K562 (cell line): ENCODE measurements around the gene HORMAD1. TPM values are rescaled to one million over a fixed set of nuclear protein-coding genes. Genes with fewer than 3 reads are reported as not detected.
A peak's percentile ranks its signal among the peaks of the same experiment; 100 is the strongest.

Experiments used
- ATAC-seq: fragments of 200-7000 bp; cut with Tn5 transposase; 3 replicates; pipeline ENCODE4 v1.9.1; 2020; ENCODE audit warnings: moderate library complexity
- BruUV-seq: library from RNA; stranded (reverse); fragments of 400-500 nt; replicated peaks from 2 replicates; lab custom pipeline; 2021; lab: Mats Ljungman, UMichigan
- CTCF ChIA-PET: fragments of 300-600 bp; formaldehyde crosslinking; extraction: SDS; loops from one replicate; lab custom pipeline; 2021; ENCODE audit warnings: low intra/inter-chr PET ratio; lab: Yijun Ruan, JAX
- POLR2A ChIA-PET: fragments of 300-600, 350-650 bp; sonication (Branson Sonifier 250); formaldehyde crosslinking; extraction: SDS; loops from one replicate; lab custom pipeline; 2021; ENCODE audit warnings: antibody characterized with exemption, inconsistent platforms; lab: Yijun Ruan, JAX
- DNase-seq, 4 experiments: peaks; one replicate each; pipeline versions ENCODE4 v3.0.0 to v3.0.0-alpha.2; 2011 to 2018; ENCODE audit warnings: low spot score in 3 of 4, mixed read lengths in 3 of 4; ENCODE audit errors: extremely low read depth in 1 of 4
- FAIRE-seq: peaks from 2 replicates; lab custom pipeline; 2011; peaks lifted over from hg19 to GRCh38; lab: Jason Lieb, UNC
- H2AFZ ChIP-seq: 2 replicates; pipeline ENCODE4 v1.6.0; 2011; ENCODE audit warnings: low read depth, low read length, control low read depth, inconsistent platforms
- H3K27ac ChIP-seq: fragments of 200-600 bp; 3 replicates; pipeline ENCODE4 v1.8.0; 2011; ENCODE audit warnings: low read depth, mild to moderate bottlenecking, control low read depth, inconsistent platforms, low read length, moderate library complexity, mixed read lengths; ENCODE audit errors: extremely low read depth
- H3K27me3 ChIP-seq, 2 experiments: fragments of 300-600 bp in 1 of 2; 2 replicates in 1 of 2; 3 replicates in 1 of 2; pipeline versions ENCODE4 v1.6.0 to v1.8.0; 2011; ENCODE audit warnings: inconsistent platforms in 2 of 2, low read length in 2 of 2, mild to moderate bottlenecking in 1 of 2, mixed read lengths in 1 of 2, moderate library complexity in 1 of 2; ENCODE audit not compliant: control insufficient read depth in 2 of 2, insufficient read depth in 2 of 2
- H3K36me3 ChIP-seq: fragments of 300-600 bp; 3 replicates; pipeline ENCODE4 v1.8.0; 2011; ENCODE audit warnings: mild to moderate bottlenecking, low read length, inconsistent platforms; ENCODE audit not compliant: control insufficient read depth, insufficient read depth
- H3K4me1 ChIP-seq, 2 experiments: fragments of 200-600 bp in 1 of 2; replicated peaks in 1 of 2; 2 replicates in 1 of 2; 3 replicates in 1 of 2; pipeline versions ENCODE4 v1.5.1 to v1.8.0; 2011; ENCODE audit warnings: inconsistent platforms in 2 of 2, low read length in 2 of 2, mild to moderate bottlenecking in 1 of 2, mixed read lengths in 1 of 2, moderate library complexity in 1 of 2; ENCODE audit not compliant: control insufficient read depth in 2 of 2, insufficient read depth in 2 of 2
- H3K4me2 ChIP-seq: 2 replicates; pipeline ENCODE4 v1.6.1; 2011; ENCODE audit warnings: low read length, control low read depth, inconsistent platforms, mixed read lengths; ENCODE audit not compliant: insufficient read depth
- H3K4me3 ChIP-seq: fragments of 200-600 bp; sonication (generic), shearing (Covaris generic); 2 replicates; pipeline ENCODE4 v1.5.1; 2016; ENCODE audit warnings: control low read depth, inconsistent platforms
- H3K79me2 ChIP-seq: fragments of 200-600 bp; 3 replicates; pipeline ENCODE4 v1.8.0; 2011; ENCODE audit warnings: low read length, inconsistent platforms; ENCODE audit not compliant: control insufficient read depth, insufficient read depth
- H3K9ac ChIP-seq, 2 experiments: 2 replicates each; pipeline versions ENCODE4 v1.6.0 to v1.6.1; 2011; ENCODE audit warnings: low read depth in 2 of 2, low read length in 2 of 2, control low read depth in 1 of 2, inconsistent platforms in 1 of 2, mild to moderate bottlenecking in 1 of 2, mixed read lengths in 1 of 2; ENCODE audit not compliant: insufficient read depth in 1 of 2
- H3K9me1 ChIP-seq: one replicate; pipeline ENCODE4 v1.6.0; 2011; ENCODE audit warnings: inconsistent platforms, mild to moderate bottlenecking, low read length, moderate library complexity; ENCODE audit not compliant: control insufficient read depth, insufficient read depth
- H3K9me3 ChIP-seq: replicated peaks from 2 replicates; pipeline ENCODE4 v1.5.1; 2011; ENCODE audit warnings: low read depth, low read length, inconsistent platforms; ENCODE audit not compliant: control insufficient read depth, insufficient read depth
- H4K20me1 ChIP-seq: replicated peaks from 2 replicates; pipeline ENCODE4 v1.6.1; 2011; ENCODE audit warnings: low read length, inconsistent platforms, mixed read lengths; ENCODE audit not compliant: control insufficient read depth, insufficient read depth
- C11orf30 ChIP-seq: fragments of 450-650 bp; IDR thresholded peaks from 2 replicates; pipeline ENCODE4 v1.6.1; 2016; ENCODE audit warnings: low read depth, mild to moderate bottlenecking
- MAFF ChIP-seq: IDR thresholded peaks from 2 replicates; pipeline ENCODE4 v1.6.1; 2012; ENCODE audit warnings: low read length, improper control_type of control experiment
- MAFG ChIP-seq: fragments of 450-650 bp; conservative IDR thresholded peaks from 2 replicates; pipeline ENCODE4 v1.6.1; 2016; ENCODE audit warnings: missing genetic modification characterization, missing compliant biosample characterization
- MAFK ChIP-seq: IDR thresholded peaks from 2 replicates; pipeline ENCODE4 v1.6.1; 2011; ENCODE audit warnings: low read length, improper control_type of control experiment
- RBM15 ChIP-seq: fragments of 200-400 bp; formaldehyde crosslinking; IDR thresholded peaks from 2 replicates; pipeline ENCODE4 v1.6.1; 2018; ENCODE audit warnings: mild to moderate bottlenecking, low read length, moderate library complexity; ENCODE audit not compliant: insufficient read depth
- SNIP1 ChIP-seq: fragments of 450-650 bp; IDR thresholded peaks from 2 replicates; pipeline ENCODE4 v1.7.1; 2017; ENCODE audit warnings: low read depth, mild to moderate bottlenecking
- TSC22D4 ChIP-seq: fragments of 450-650 bp; IDR thresholded peaks from 2 replicates; pipeline ENCODE4 v1.6.1; 2016; ENCODE audit warnings: missing genetic modification characterization, missing biosample characterization, control low read depth
- ZC3H11A ChIP-seq: IDR thresholded peaks from 2 replicates; pipeline ENCODE4 v1.6.1; 2012; ENCODE audit warnings: low read depth, low read length, improper control_type of control experiment
- ZNF239 ChIP-seq: fragments of 250-450 bp; sonication (Bioruptor Pico); IDR thresholded peaks from 2 replicates; pipeline ENCODE4 v1.4.0; 2020; ENCODE audit warnings: mild to moderate bottlenecking
- ZNF316 ChIP-seq: fragments of 450-650 bp; IDR thresholded peaks from 2 replicates; pipeline ENCODE4 v1.6.1; 2016
- WGBS: fragments of 100-300 bp; shearing (Covaris generic); methylation state at CpG from one replicate; pipeline ENCODE4 v1.1.6; 2016; ENCODE audit warnings: low coverage, mixed read lengths; ENCODE audit not compliant: insufficient coverage; ENCODE audit errors: missing lambda C conversion rate; 5-methylcytosine and 5-hydroxymethylcytosine counted together
- in situ Hi-C: fragments of 300-500 bp; cut with MboI; formaldehyde crosslinking; loops from 4 replicates; pipeline ENCODE4 v1.15.0; 2018; ENCODE audit warnings: inconsistent platforms, mixed read lengths
- intact Hi-C: fragments of 100-400 bp; cut with micrococcal nuclease; formaldehyde crosslinking; loops from 2 replicates; pipeline ENCODE4 v1.14.2; 2022
- polyA plus RNA-seq, 8 experiments: library from polyadenylated mRNA; depleted of rRNA in 4 of 8; stranded (reverse) in 5 of 8; unstranded in 3 of 8; fragments of >200 nt; fragmentation: Nextera tagmentation in 2 of 8; fragmentation: Illumina TruSeq in 1 of 8; extraction: Ambion mirVana in 2 of 8; extraction: Trizol in 1 of 8; gene quantifications; 2 replicates each; pipeline versions ENCODE4 v1.2.1 to v1.2.3, GENCODE V29; 2011 to 2014; ENCODE audit warnings: inconsistent platforms in 1 of 8, missing spikeins in 1 of 8
- total RNA-seq, 7 experiments: library from RNA; depleted of rRNA in 6 of 7; stranded (reverse); fragments of >200 nt in 6 of 7; fragmentation: Illumina TruSeq in 2 of 7; extraction: Trizol in 2 of 7; gene quantifications; 2 replicates each; pipeline versions ENCODE4 v1.2.1 to v1.2.3, GENCODE V29; 2011 to 2021; ENCODE audit warnings: low replicate concordance in 1 of 7

The HORMAD1 gene
- total and polyA plus RNA-seq, 9 of the 15 experiments (the other 6 are each of a cell fraction or from before 2014, with no cell fraction given), result not detected

- TF ChIP-seq ZNF316 (peak; percentile 94), MAFF (peak; percentile 92), RBM15 (no peak), MAFK (peak; percentile 93), C11orf30 (peak; percentile 87), TSC22D4 (no peak), ZNF239 (no peak), ZC3H11A (no peak), SNIP1 (no peak), MAFG (tag) (peak; percentile 84)
- FAIRE-seq (no peak), ATAC-seq (no peak), DNase-seq (no peak)
- H3K9me3 ChIP-seq, result no peaks in the 10 kb centered on the region
- H4K20me1 ChIP-seq, result no peaks in the 10 kb centered on the region
- in situ Hi-C loops (no loop called here), intact Hi-C loops (no loop called here)
- no peak overlapping the region for H3K4me2 ChIP-seq
- no peaks in the 10 kb centered on the region for H3K79me2 ChIP-seq
- H3K27ac ChIP-seq, result no peak overlapping the region
- CTCF ChIA-PET, result no interaction called here
- no TSS peak for BruUV-seq
- no peak overlapping the region for H3K4me3 ChIP-seq
- no peaks in the 10 kb centered on the region for H3K4me1 ChIP-seq
- peaks cover 32% of the 10 kb centered on the region; the same call in 2 of the 3 replicates for H3K36me3 ChIP-seq
- POLR2A ChIA-PET, result interaction anchor here (0.9 kb wide), 1 partner anchor 15 kb away, joined by 3 read pairs; no protein-coding TSS in a partner anchor
- no peaks in the 10 kb centered on the region for H3K9me1 ChIP-seq
- 83% methylated on average over 7 of the region's 7 CpGs for WGBS
- H3K9ac ChIP-seq, result no peak overlapping the region
- H3K27me3 ChIP-seq, result no peaks in the 10 kb centered on the region
- no peak overlapping the region for H2AFZ ChIP-seq
Measured at GRCh38 chr1:150663321-150663720, 57.4 kb downstream of the HORMAD1 start.
